NCI-H82 treated with DMSO at 0.1 percent for 48 hours (cell line): ENCODE measurements around the gene BRK1.
"Not testable (repeated sequence)": the region's sequence is repeated elsewhere in the genome, so short reads cannot be mapped to it uniquely, and the experiment has no call there.

Source experiments
- DNase-seq: peaks from one replicate; lab custom pipeline; 2025; ENCODE audit not compliant: unreplicated experiment; lab: John Stamatoyannopoulos, UW

The BRK1 gene

GRCh38 chr3:10142707-10143560, 27.5 kb downstream of the BRK1 start:
- no peak for DNase-seq

GRCh38 chr3:10145685-10146084, 30.2 kb downstream of the BRK1 start:
- DNase-seq: no peak

GRCh38 chr3:10149226-10149625, 33.8 kb downstream of the BRK1 start:
- DNase-seq: no peak

- no peak for DNase-seq
Measured at GRCh38 chr3:10150987-10151386, 35.5 kb downstream of the BRK1 start.

GRCh38 chr3:10154335-10155122, 39.1 kb downstream of the BRK1 start:
- DNase-seq: no peak

GRCh38 chr3:10155123-10155472, 39.6 kb downstream of the BRK1 start:
- no peak for DNase-seq

GRCh38 chr3:10155658-10156057, 40.2 kb downstream of the BRK1 start:
- no peak for DNase-seq

GRCh38 chr3:10157031-10157430, 41.6 kb downstream of the BRK1 start:
- no peak for DNase-seq

GRCh38 chr3:10158555-10158954, 43.1 kb downstream of the BRK1 start:
- DNase-seq: not testable (repeated sequence)

- no peak for DNase-seq
Measured at GRCh38 chr3:10160346-10160745, 44.9 kb downstream of the BRK1 start.

GRCh38 chr3:10160925-10161324, 45.5 kb downstream of the BRK1 start:
- no peak for DNase-seq

- DNase-seq: no peak
Measured at GRCh38 chr3:10162185-10162584, 46.7 kb downstream of the BRK1 start.

GRCh38 chr3:10164201-10164545, 48.7 kb downstream of the BRK1 start:
- not testable (repeated sequence) for DNase-seq

GRCh38 chr3:10164546-10165393, 49.3 kb downstream of the BRK1 start, which contains the start of gene IRAK2:
TSS of gene IRAK2 (plus strand) at chr3:10164919. CDS start at chr3:10164955, 36 bp downstream.
- DNase-seq: no peak

GRCh38 chr3:10166213-10166604, 50.7 kb downstream of the BRK1 start:
- no peak for DNase-seq

- no peak for DNase-seq
Measured at GRCh38 chr3:10169000-10169496, 53.6 kb downstream of the BRK1 start.

- no peak for DNase-seq
Measured at GRCh38 chr3:10170915-10171478, 55.5 kb downstream of the BRK1 start.

GRCh38 chr3:10173095-10173925, 57.8 kb downstream of the BRK1 start:
- DNase-seq: no peak

GRCh38 chr3:10173926-10174435, 58.5 kb downstream of the BRK1 start:
- DNase-seq: no peak

- DNase-seq: not testable (repeated sequence)
Measured at GRCh38 chr3:10175334-10175733, 59.9 kb downstream of the BRK1 start.
